ENCODE measurements around the gene ZNF691.
"Not testable (repeated sequence)": the region's sequence is repeated elsewhere in the genome, so short reads cannot be mapped to it uniquely, and the experiment has no call there.

ZNF691 gene

DNA sequence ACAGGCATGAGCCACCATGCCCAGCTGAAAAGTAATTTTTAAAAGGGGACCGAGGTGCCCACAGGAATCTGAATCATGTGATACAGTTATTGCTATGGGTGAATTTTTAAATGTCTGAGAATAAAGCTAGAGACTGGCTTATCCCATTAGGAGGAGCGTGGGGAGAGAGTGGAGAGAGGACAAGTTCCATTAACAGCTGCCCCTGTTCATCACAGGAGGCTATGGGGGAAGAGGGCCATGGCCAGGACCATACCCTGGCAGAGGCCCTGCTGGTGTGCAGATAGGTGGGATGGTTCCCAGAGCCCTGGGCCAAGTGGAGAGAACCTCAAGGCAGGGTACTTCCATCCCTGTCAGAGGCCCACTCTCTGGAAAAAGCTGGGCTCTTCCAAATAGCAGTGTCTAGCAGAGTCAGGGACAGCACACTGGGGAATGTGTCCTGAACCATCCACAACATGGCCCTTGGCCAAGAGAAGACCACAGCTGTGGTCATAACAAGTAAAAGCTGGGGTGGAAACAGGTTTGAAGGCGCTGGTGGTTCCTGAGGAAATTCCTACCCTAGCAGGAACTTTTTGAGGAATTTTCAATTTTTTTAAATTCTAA, 13.7 kb upstream of the ZNF691 start:
- DNase-seq (ENCODE audit: low spot score): no peak

DNA sequence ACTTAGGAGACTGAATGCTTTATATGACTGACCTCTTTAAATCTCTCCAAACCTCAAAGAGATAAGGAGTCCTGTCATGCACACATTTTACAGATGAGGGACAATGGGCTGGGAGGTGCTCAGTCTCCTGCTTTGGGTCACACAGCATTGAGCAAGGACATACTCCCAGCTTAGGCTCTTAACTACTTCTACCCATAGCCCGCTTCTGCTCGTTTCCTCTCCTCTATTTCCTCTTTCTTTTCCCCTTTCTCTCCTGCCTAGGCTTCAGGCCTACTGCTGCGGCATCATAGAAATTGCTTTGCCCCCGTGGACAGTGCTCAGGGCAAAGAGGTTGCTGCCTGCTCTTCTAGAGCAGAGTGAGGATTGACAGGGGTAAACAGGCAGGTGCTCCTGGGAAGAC, 12.4 kb upstream of the ZNF691 start:
- no peak for DNase-seq (ENCODE audit: low spot score)

DNA sequence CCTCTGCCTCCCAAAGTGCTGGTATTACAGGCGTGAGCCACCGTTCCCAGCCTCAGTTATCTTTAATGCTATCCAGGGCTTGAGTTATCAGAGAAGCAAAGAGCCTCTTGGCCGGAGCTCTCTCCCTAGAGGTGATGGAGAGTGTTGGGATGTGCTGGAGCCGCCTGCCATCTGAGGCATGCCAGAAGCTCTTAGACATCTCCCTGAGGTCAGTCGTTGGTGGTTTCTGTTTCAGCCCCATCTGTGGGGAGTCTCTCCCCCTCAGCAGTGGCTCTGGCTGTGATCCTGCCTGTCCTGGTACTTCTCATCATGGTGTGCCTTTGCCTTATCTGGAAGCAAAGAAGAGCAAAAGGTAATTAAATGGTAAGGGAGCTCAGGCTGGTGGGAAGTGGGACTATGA, 11.6 kb upstream of the ZNF691 start:
- no peak for DNase-seq (ENCODE audit: low spot score)

DNA sequence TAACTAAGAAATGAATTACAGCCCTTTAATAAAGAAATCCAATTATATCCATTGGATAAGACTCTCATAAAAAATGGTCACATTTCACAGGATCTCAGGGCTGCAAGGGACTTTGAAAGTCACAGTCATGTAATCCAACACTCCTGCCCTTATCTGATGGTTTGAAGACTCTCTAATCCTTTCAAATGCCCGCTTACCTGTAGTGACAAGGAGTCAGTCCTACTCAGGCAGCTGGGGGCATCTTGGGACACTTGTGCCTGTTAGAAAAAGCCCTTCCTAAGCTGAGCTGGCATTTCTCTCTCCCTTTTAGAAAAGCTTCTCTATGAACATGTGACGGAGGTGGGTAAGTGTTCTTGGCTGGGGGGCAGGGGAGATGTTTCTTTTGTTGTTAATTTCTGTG, 11.0 kb upstream of the ZNF691 start:
- DNase-seq (ENCODE audit: low spot score): no peak

DNA sequence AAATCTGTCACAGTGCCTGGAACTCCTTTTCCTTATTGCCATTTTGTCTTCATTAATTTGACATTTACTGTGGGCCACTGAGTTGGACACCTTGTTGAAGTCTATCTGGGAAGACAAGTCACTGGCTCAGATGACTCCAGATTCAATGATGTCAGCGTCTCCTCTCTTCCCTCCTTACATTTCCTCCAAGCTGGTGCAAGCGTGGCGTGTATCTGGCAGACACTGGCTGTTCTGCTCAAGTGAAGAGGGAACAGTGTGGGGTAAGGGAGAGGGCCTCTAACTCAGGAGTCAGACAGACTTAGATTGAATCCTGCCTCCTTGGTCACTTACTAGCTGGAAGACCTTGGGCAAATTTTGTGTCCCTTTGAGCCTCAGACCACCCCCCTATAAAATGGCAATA, 8.7 kb upstream of the ZNF691 start:
- no peak for DNase-seq (ENCODE audit: low spot score)

DNA sequence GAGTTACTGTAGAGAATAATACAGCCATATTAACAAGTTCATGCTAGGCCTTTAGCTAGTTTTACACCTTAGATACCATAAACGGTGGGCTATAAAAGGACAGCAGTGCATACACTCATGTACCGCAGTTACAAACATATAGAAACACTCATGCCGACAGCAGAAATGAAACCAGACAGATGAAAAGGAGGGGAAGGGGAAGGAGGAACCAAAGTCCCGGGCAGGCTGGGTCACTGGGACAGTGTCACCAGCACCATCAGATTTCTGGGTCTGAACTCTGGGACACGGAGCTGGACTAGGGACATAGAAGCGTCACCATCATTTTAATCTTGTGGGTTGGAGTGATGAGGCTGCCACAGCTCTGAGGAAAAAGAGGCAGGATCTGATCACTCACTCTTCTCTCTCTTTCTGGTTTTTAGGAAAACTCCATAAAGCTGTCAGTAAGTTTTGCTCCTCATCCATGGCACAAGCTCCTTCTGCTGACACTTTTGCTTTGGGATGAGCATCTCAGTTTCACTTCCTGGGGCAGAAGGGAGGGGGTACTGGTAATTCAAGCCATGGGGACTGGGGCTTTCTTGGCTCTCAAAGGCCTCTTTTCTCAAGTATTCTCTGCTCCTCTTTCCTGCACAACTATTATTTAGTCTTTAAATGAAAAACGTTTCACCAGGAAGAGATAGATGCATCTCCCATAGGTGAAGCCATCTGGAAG, 7.8 kb upstream of the ZNF691 start:
- no peak for DNase-seq (ENCODE audit: low spot score)

DNA sequence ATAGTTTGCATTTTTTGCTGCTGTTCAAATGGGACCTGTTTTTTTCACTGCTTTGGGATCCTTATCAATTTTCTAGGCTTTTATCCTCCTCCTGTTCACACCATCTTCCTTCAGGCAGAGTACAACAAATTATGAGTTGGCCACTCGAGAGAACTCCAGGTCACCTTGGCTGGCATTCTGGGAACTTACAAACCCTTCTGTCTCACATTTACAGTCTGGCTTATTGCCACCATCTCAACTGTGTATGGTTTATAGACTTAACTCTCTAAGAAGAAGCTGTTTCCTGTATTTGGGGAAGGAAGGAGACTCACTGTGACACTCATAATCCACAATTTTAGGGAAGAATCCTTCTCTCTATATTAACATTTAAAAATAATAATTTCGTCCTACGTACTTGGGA, 5.4 kb upstream of the ZNF691 start:
- no peak for DNase-seq (ENCODE audit: low spot score)

DNA sequence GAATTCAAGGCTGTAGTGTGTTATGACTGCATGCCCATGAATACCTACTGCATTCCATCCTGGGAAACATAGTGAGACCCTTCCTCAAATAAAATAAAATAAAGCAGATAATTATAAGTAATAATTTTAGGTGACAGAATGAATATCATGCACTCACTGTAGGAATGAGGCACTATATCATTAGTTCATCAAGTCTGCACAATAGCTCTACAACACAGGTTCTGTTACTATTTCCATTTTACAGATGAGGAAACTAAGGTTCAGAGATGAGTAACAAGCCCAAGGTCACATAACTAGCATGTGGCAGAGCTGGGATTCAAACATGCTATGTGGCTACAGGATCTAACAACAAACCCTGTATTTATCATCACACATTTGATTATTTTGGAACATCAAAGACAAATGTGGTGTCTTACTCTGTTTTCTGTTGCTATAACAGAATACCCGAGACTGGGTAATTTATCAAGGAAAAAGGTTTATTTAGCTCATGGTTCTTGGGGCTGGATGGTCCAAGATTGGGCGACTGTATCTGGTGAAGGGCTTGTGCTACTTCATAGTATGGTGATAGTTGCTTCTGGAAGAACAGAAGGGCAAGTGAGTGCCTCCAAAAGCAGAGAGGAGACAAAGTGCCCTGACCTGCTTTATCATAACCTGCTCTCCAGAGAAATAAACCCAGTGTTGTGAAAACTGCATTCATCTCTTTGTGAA, 4.8 kb upstream of the ZNF691 start:
- DNase-seq (ENCODE audit: low spot score): no peak

DNA sequence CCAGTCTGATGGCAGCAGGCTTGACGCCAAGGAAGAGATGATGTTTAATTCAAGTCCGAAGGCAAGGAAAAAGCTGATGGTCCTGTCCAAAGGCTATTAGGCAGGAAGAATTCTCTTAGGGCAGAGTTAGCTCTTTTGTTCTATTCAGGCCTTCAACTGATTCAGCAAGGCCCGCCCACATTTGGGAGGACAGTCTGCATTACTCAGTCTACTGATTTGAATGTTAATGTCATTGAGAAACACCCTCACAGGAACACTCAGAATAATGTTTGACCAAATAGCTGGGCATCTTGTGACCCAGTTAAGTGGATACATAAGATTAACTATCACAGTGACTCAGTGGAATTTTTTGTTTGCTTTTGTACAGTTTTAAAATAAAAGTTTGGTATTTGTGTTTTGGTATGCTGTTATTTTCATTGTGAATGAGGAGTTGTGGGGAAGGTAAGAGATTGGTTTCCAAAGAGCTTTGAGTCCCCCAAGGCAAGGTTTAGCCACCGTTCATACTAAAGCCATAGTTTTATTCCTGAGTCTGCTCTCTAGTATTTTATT, 1.7 kb upstream of the ZNF691 start:
- DNase-seq (ENCODE audit: low spot score): no peak

DNA sequence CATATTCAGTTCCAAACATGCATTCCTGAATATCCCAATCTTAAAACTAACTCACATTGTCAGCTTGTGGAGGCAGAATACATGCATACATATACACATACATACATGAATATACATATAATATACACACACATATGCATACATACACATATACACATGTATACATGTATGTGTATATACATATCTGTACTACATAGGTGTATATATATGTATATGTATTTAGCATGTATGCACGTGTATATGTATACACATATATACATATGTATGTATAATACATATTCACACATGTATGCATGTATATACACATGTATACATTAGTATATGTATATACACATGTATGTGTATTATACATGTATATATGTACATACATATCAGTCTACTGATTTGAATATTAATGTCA, 1.2 kb upstream of the ZNF691 start:
- DNase-seq (ENCODE audit: low spot score): no peak

DNA sequence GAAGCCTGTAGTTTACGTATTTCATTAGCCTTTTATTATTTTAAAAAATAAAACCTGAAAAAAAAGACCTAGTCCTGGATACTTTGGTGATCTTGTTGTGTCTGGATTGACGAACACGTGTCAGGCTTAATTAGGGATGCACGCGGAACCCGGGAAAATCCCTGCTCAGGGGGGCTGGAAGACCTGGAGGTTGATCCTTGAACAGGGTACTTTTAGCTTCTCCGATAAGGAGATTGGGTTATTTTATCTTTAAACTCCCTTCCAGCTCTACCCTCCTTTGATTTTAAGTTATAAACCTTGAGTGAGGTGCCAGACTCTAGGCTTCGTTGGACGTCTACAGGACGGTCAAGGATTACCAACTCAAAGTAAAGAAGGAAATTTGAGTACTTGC, 552 bp upstream of the ZNF691 start:
- no peak for DNase-seq (ENCODE audit: low spot score)

DNA sequence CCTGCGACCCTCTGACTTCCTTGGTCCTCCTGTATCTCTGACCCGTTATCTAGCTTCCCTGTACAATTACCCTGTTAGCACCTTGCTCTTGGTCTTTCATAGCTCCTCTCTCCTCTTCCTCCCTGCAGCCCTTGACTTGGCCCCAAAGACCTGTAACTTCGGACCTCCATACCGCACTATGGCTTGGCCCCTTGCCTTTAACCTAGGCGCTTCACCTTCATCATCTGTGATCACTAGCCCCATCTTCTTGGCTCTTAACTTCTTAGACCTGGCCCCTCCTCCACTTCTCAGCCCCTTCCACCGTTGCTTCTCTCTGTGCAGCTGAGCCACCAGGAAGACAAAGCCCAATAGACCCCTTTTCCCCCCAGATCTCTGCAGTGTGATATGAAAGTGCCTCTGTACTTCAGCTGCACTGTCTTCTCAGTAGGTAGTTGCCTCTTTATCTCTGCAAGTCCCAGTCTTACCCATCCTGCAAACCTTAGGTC, 740 bp downstream of the ZNF691 start:
- no peak for DNase-seq (ENCODE audit: low spot score)

DNA sequence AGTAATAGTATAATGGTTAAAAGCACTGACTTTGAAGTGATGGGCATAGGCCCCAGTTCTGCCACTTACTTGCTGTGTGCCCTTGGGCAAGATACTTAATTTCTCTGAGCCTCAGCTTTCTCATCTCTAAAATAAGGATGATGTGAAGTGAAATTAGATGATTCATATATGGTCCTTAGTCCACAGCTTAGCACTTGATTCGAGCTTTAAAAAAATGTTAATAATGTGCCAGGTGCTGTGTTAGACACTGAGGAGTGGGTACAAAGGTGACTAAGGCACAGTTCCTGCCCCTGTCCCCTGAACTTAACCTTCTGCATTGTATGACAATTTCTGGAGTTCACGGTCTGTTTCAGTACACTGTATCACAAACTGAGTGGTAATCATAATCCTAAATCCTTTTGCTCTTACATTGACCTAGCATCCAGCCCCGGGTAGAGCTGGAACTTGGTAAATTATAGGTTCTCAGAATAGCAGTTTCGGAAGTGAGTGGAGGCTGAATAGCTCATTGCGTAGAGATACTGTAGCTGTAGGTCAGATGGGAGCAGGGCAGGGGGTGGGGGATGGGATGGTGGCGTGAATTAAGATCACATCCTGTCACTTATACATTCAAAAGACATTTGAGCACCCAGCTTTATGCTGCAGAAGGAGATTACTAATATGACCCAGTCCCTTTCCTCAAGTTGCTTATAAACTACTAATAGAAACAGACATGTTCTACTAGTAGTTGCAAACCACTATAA, 1.5 kb downstream of the ZNF691 start:
- no peak for DNase-seq (ENCODE audit: low spot score)

DNA sequence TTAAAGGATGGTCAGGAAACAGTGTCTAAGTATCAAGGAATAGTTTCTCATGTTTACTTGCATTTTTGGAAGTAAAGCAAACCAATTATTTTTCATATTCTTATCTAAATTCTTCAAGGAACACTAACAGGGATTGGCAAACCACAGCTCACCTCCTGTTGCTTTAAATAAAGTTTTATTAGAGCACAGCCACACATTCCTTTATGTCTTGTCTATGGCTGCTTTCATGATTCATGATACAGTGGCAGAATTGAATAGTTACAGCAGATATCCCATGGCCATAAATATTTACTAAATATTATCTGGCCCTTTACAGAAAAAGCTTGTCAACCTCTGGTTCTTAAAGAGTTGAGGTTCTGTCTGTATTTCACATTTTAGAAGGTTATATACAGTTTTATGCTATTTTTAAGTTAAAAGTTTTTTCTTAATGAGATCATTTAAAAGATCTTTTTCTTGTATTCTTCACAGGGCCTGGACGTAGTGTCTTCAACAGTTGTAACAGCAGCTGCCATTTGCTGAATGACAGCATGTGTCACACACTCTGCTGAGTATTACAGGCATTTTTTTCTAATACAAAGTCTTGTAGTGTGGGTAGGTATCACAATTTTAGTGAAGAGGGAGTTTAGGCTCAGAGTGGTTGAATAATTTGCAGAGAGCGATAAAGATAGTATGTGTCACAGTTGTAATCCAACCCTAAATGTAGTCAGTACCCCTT, 2.6 kb downstream of the ZNF691 start:
- DNase-seq (ENCODE audit: low spot score): no peak

DNA sequence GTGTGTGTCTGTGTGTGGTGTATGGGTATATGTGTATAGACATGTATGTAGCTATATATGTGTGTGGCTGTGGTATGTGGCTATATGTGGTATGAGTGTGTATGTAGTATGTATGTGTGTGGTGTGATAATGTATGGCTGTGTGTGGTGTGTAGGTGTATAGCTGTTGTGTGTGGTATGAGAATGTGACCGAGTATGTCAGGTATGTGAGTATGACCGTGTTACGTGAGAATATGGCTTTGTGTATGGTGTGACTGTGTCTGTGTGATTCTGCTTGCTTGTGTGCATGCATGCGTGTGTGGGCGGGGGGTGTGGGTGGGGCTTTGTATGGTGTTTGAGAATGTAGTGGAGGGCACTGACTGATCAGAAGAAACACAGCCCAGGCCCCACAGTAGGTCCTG, 3.5 kb downstream of the ZNF691 start:
- no peak for DNase-seq (ENCODE audit: low spot score)

DNA sequence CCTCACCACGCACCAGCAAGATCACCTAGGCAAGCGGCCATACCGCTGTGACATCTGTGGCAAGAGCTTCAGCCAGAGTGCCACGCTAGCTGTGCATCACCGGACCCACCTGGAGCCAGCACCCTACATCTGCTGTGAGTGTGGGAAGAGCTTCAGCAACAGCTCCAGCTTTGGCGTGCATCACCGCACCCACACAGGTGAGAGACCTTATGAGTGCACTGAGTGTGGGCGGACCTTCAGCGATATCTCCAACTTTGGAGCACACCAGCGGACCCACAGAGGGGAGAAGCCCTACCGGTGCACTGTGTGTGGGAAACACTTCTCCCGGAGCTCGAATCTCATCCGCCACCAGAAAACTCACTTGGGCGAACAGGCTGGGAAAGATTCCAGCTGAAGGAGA, 5.0 kb downstream of the ZNF691 start:
- no peak for DNase-seq (ENCODE audit: low spot score)

DNA sequence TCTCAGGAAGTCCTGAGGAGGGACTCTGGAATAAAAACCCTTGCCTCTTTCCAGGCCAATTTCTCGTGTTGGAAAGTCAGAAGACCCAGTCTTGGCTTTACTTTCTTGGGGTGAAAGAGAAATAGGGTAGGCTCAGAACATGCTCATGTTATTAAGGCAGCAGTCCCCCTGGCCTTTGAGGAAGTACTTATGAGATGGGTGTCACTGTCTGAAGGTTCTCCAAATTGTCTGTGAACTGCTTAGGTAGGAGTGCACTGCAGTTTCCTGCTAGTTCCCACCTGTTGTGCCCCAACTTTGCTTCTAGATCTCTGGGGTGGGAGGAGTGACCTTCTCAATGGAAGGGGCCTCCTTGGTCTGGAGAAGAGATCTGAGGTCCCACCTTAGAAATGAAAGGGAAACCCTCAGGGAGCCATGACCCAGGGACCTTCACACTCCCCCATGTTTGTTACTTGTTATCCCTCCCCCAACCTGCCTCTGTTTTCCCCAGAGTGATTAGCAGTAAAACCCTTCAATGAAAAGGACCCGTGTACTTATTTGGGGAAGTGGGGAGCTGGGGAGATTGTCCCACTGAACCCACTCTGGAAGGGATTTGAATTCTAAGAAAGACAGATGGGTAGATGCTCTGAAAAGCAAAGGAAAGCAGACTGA, 5.7 kb downstream of the ZNF691 start:
- DNase-seq (ENCODE audit: low spot score): no peak

DNA sequence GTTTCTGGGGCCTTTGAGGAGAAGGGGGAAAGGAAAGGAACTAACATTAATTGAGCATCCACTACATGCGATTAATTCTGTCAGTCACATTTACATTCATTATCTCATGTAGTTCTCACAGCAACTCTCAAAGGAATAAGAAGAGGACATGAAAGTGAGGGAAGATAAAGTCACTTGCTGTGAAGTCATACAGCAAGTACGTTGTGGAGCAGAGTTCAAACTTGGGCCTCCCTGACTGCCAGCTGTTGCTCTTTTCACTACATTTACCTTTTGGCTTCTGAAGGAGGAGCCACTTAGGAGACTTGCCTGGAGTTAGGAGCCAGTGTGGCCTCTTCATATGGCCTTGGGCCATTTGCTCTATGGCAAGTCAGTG, 6.2 kb downstream of the ZNF691 start:
- no peak for DNase-seq (ENCODE audit: low spot score)

DNA sequence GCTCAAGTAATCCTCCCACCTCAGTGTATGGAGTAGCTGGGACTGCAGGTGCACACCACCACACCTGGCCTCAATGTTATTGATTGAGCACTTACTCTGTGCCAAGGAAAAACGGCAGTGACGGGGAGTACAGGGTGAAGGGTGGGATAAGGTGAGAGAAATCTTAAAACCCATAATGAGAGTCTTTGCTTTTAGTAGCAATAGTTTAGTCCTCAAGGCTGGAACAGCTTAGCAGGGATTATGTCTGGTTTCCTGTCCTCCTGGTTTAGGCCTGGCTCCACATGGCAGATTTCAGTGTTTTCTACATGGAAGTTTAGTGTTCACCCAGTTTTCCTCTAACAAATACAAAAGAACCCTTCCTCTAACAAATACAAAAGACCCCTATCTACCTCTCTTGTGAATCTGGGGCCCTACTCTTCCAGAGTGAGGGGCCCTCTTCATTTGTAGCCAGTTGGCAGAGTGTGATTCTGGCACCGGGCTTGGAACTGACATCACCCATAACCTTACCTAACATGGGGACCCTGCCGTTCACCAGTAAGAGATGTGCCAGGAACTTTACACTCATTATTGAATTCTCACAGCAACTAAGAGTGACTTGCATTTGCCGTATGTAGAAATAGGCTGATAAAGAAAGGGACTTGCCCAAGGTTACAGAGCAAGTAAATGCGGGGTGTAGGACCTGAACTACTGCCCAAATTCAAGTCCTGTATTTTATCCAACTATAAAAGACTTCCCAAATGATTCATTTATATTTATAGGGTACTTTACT, 6.9 kb downstream of the ZNF691 start:
- no peak for DNase-seq (ENCODE audit: low spot score)

DNA sequence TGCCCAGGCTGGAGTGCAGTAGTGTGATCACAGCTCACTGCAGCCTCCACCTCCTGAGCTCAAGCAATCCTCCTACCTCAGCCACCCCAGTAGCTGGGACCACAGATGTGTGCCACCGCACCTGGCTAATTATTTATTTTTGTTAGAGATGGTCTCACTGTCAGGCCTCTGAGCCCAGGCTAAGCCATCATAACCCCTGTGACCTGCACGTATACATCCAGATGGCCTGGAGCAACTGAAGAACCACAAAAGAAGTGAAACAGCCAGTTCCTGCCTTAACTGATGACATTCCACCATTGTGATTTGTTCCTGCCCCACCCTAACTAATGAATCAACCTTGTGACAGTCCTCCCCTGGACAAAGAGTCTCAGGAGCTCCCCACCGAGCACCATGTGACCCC, 10.1 kb downstream of the ZNF691 start:
- not testable (repeated sequence) for DNase-seq (ENCODE audit: low spot score)

DNA sequence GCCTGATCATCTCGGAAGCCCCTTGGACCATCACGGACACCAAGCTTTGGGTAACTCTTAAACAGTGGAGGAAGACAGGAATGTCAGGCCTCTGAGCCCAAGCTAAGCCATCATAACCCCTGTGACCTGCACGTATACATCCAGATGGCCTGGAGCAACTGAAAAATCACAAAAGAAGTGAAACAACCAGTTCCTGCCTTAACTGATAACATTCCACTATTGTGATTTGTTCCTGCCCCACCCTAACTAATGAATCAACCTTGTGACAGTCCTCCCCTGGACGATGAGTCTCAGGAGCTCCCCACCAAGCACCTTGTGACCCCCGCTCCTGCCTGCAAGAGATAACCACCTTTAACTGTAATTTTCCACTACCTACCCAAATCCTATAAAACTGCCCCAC, 13.0 kb downstream of the ZNF691 start:
- not testable (repeated sequence) for DNase-seq (ENCODE audit: low spot score)

Measured in kidney capillary endothelial cell (primary cell).